GM21360 (cell line): ENCODE measurements around the gene IFNE.
A peak's percentile ranks its signal among the peaks of the same experiment; 100 is the strongest.

ENCODE experiments used
- ATAC-seq: cut with Tn5 transposase; IDR thresholded peaks from one replicate; pipeline ENCODE4 v1.9.1; 2021; ENCODE audit warnings: mild to moderate bottlenecking, moderate library complexity; ENCODE audit not compliant: unreplicated experiment

IFNE gene

GRCh38 chr9:21432672-21433425 is 49.3 kb downstream of the IFNE start:
- peak; percentile 69 for ATAC-seq
